Cardiac fibroblast (primary cell): ENCODE data around the gene RBL1.

Source experiments
- DNase-seq, 2 donors: peaks; one replicate each; pipeline versions ENCODE4 v3.0.0 to v3.0.0-alpha.2; 2010; ENCODE audit warnings: low read depth in 2 of 2
- H3K4me3 ChIP-seq, 2 donors: replicated peaks in 1 of 2; 1 replicate in 1 of 2; 2 replicates in 1 of 2; pipeline ENCODE4 v1.5.1; 2011; ENCODE audit warnings: low read depth in 2 of 2, low read length in 2 of 2, mild to moderate bottlenecking in 2 of 2, moderate library complexity in 1 of 2
- CTCF ChIP-seq: IDR thresholded peaks from one replicate; pipeline ENCODE4 v1.5.1; 2011; ENCODE audit warnings: low read depth, mild to moderate bottlenecking, low read length, inconsistent platforms

Gene RBL1

GRCh38 chr20:37095599-37096414, at the start of gene RBL1:
Gene RBL1 (minus strand): TSS chr20:37095997. CDS start chr20:37095928, 69 bp downstream.
- peak within 1 kb of the TSS; percentile 84 to 87 for H3K4me3 ChIP-seq
- TF ChIP-seq CTCF, result peak; percentile 44
- peak; percentile 85 to 91 for DNase-seq

- H3K4me3 ChIP-seq, result no peak overlapping the region
- peak in 1 of 2 donors; percentile 20 for DNase-seq
- no peak for TF ChIP-seq CTCF
Measured at GRCh38 chr20:37144856-37145404, 49.1 kb upstream of the RBL1 start.

- TF ChIP-seq CTCF, result no peak
- no peak overlapping the region for H3K4me3 ChIP-seq
- DNase-seq, result peak in 1 of 2 donors; percentile 29
Measured at GRCh38 chr20:37142708-37143107, 46.9 kb upstream of the RBL1 start.

GRCh38 chr20:37137547-37137946, 41.8 kb upstream of the RBL1 start:
- no peak overlapping the region for H3K4me3 ChIP-seq
- DNase-seq, result no peak
- no peak for TF ChIP-seq CTCF

GRCh38 chr20:37133952-37134351, 38.2 kb upstream of the RBL1 start:
- TF ChIP-seq CTCF, result no peak
- DNase-seq, result no peak
- H3K4me3 ChIP-seq, result no peak overlapping the region

GRCh38 chr20:37131486-37131885, 35.7 kb upstream of the RBL1 start:
- no peak for TF ChIP-seq CTCF
- peak in 1 of 2 donors; percentile 53 for DNase-seq

More at GRCh38 chr20:37131486-37131885, 35.7 kb upstream of the RBL1 start:
- H3K4me3 ChIP-seq, result no peak overlapping the region
